ENCODE measurements around the gene ATP11A. TPM values are rescaled to one million over a fixed set of nuclear protein-coding genes. Genes with fewer than 3 reads are reported as not detected.

ATP11A gene
- total RNA-seq, 1 experiment from 2014 or later, result 41.2 TPM

- peak; percentile 35 for DNase-seq (ENCODE audit: unreplicated experiment)
- TF ChIP-seq, protein P1, sequence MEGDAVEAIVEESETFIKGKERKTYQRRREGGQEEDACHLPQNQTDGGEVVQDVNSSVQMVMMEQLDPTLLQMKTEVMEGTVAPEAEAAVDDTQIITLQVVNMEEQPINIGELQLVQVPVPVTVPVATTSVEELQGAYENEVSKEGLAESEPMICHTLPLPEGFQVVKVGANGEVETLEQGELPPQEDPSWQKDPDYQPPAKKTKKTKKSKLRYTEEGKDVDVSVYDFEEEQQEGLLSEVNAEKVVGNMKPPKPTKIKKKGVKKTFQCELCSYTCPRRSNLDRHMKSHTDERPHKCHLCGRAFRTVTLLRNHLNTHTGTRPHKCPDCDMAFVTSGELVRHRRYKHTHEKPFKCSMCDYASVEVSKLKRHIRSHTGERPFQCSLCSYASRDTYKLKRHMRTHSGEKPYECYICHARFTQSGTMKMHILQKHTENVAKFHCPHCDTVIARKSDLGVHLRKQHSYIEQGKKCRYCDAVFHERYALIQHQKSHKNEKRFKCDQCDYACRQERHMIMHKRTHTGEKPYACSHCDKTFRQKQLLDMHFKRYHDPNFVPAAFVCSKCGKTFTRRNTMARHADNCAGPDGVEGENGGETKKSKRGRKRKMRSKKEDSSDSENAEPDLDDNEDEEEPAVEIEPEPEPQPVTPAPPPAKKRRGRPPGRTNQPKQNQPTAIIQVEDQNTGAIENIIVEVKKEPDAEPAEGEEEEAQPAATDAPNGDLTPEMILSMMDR (IDR thresholded peaks at IDR 0.05; ENCODE audit: unreplicated experiment), result no peak
- Mint-ChIP-seq H3K36me3 (ENCODE audit: insufficient read depth, unreplicated experiment) (no peaks in the 10 kb centered on the region), H3K27ac (ENCODE audit: low read depth, unreplicated experiment) (no peak overlapping the region), H3K27me3 (ENCODE audit: insufficient read depth, unreplicated experiment) (no peaks in the 10 kb centered on the region), H3K4me3 (ENCODE audit: unreplicated experiment) (no peak overlapping the region), H3K9me3 (ENCODE audit: unreplicated experiment) (no peaks in the 10 kb centered on the region), H3K4me1 (ENCODE audit: insufficient read depth, unreplicated experiment) (peaks cover 23% of the 10 kb centered on the region)
- no TSS peak for BruUV-seq (replicated peaks)
- intact Hi-C loops (cut with micrococcal nuclease), result no loop called here
- ChIA-PET POLR2A (interaction anchor here (0.6 to 1.4 kb wide), 4 partner anchors 12 to 777 kb away, joined by 3 to 4 read pairs (median 3); no protein-coding TSS in a partner anchor), CTCF (interaction anchor here (0.6 to 1.6 kb wide), 5 partner anchors 12 to 119 kb away, joined by 3 to 8 read pairs (median 5); no protein-coding TSS in a partner anchor)
Observed at GRCh38 chr13:112693831-112694497, 4.1 kb downstream of the ATP11A start.

DNA sequence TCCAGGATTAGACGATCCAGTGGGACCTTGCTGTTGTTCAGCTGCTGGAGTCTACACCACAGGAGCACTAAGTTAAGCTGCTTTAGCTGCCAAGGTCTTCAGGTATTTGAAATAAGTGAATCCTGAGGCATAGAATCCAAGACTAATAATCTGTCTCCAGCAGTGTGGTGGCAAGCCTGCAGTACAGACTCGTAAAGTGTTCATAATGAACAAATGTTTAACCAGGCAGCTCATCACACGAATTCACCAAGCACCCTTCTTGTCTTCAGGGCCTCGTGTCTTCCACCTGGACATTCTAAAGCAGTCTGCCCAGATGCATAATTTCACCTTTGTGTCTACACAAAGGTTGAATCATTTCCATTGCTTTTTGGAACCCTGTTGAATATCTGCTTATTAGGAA lies 5.3 kb downstream of the ATP11A start:
- TF ChIP-seq, protein P1 (IDR thresholded peaks at IDR 0.05; ENCODE audit: unreplicated experiment), result no peak
- no peak for DNase-seq (ENCODE audit: unreplicated experiment)
- BruUV-seq (replicated peaks), result no TSS peak
- Mint-ChIP-seq H3K27ac (ENCODE audit: low read depth, unreplicated experiment) (no peak overlapping the region), H3K4me3 (ENCODE audit: unreplicated experiment) (no peak overlapping the region), H3K4me1 (ENCODE audit: insufficient read depth, unreplicated experiment) (peaks cover 22% of the 10 kb centered on the region), H3K36me3 (ENCODE audit: insufficient read depth, unreplicated experiment) (no peaks in the 10 kb centered on the region), H3K27me3 (ENCODE audit: insufficient read depth, unreplicated experiment) (no peaks in the 10 kb centered on the region), H3K9me3 (ENCODE audit: unreplicated experiment) (no peaks in the 10 kb centered on the region)
- POLR2A ChIA-PET, result no interaction called here
- CTCF ChIA-PET, result interaction anchor here (0.7 to 1.5 kb wide), 2 partner anchors 16 to 118 kb away, joined by 3 to 8 read pairs; no protein-coding TSS in a partner anchor
- intact Hi-C loops (cut with micrococcal nuclease), result no loop called here

DNA sequence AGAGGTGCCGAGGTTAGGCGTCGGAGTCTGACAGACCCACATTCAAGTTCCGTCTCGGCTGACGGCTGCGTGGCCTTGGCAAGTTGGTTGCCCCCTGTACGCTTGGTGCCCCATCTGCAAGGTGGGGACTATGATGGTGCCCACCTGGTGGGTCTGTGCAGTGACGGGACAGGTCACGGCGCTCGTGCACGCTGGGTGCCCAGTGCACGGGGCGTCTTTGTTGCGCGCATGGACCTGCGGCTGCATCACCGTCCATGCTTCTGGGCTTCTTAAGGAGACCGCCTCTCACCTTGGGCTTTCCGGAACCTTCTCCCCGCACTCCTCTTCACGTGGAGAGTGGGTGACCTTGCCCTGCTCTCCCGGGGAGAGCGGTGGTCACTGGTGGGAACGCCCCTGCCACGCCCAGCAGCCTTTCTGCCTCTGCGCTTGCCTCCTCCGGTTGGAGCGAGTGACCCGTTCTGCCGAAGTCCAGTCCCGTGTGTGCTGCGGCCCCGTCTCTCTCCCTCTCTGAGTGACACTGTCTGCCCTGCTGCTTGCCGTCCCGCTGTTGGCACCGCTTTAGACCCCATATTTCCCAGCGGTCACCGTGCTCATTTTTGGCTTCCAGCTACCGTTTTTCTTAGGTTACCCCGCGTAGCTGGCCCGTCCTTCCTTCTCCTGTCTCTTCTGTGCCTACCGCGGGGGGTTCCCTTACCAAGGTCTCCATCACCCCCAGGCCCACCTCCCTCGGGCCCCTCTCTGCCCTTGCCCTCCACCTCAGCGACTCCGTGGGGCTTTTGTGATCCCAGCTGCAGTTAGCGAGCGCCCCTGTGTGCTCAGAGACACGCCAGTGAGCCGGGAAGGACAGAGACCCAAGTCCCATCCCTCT lies 6.4 kb downstream of the ATP11A start:
- no TSS peak for BruUV-seq (replicated peaks)
- TF ChIP-seq, protein P1 (IDR thresholded peaks at IDR 0.05; ENCODE audit: unreplicated experiment), result no peak
- no peaks in the 10 kb centered on the region for H3K27me3 Mint-ChIP-seq (ENCODE audit: insufficient read depth, unreplicated experiment)
- intact Hi-C loops (cut with micrococcal nuclease), result no loop called here
- H3K27ac Mint-ChIP-seq (ENCODE audit: low read depth, unreplicated experiment), result no peak overlapping the region
- H3K4me1 Mint-ChIP-seq (ENCODE audit: insufficient read depth, unreplicated experiment), result peaks cover 22% of the 10 kb centered on the region
- H3K9me3 Mint-ChIP-seq (ENCODE audit: unreplicated experiment), result no peaks in the 10 kb centered on the region
- DNase-seq (ENCODE audit: unreplicated experiment), result no peak
- no peak overlapping the region for H3K4me3 Mint-ChIP-seq (ENCODE audit: unreplicated experiment)
- CTCF ChIA-PET, result no interaction called here
- POLR2A ChIA-PET, result no interaction called here
- H3K36me3 Mint-ChIP-seq (ENCODE audit: insufficient read depth, unreplicated experiment), result peaks cover 6% of the 10 kb centered on the region

DNA sequence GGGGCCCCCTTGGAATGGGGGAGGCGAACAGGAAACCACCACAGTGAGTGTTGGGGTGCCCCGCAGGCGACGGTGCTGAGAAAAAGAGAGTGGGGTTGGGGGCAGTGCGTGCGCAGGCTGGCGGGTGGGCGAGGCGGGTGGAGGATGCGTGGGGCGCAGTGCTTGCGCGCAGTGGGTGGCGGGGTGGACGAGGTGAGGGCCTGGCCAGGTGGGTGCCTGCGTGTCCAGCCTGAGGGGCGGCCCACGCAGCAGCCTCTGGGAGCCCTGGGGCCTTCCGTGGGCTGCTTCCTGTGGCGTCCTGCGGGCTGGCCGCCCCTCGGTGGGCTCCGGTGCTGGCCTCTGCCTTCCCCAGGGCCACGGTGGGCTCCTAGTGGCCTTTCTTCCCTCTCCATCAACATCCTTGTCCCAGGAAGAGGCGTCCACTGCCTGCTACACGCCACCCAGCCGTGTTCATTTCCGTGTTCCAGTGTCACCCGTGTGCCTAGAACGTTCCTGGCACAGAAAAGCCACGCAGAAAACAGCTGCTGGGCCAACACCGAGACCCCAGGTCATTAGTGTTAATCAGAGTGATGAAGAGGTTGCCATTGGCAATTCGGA lies 7.1 kb downstream of the ATP11A start:
- no peak for DNase-seq (ENCODE audit: unreplicated experiment)
- intact Hi-C loops (cut with micrococcal nuclease), result no loop called here
- Mint-ChIP-seq H3K27ac (ENCODE audit: low read depth, unreplicated experiment) (no peak overlapping the region), H3K4me3 (ENCODE audit: unreplicated experiment) (no peak overlapping the region), H3K36me3 (ENCODE audit: insufficient read depth, unreplicated experiment) (peaks cover 6% of the 10 kb centered on the region), H3K4me1 (ENCODE audit: insufficient read depth, unreplicated experiment) (peaks cover 16% of the 10 kb centered on the region), H3K9me3 (ENCODE audit: unreplicated experiment) (no peaks in the 10 kb centered on the region), H3K27me3 (ENCODE audit: insufficient read depth, unreplicated experiment) (no peaks in the 10 kb centered on the region)
- TF ChIP-seq, protein P1 (IDR thresholded peaks at IDR 0.05; ENCODE audit: unreplicated experiment), result no peak
- BruUV-seq (replicated peaks), result no TSS peak
- CTCF ChIA-PET, result no interaction called here
- POLR2A ChIA-PET, result no interaction called here

Measured in MCF 10A (cell line).